Testis (tissue), 3 donors: ENCODE results near the gene COA6. TPM values are rescaled to one million over a fixed set of nuclear protein-coding genes. Genes with fewer than 3 reads are reported as not detected.

Source experiments
- DNase-seq: peaks from one replicate; pipeline ENCODE4 v3.0.0-alpha.2; 2019
- H3K27ac ChIP-seq, 2 donors: fragments of 200-600 bp; sonication (generic); one replicate each; pipeline ENCODE4 v1.5.1; 2019
- H3K27me3 ChIP-seq: fragments of 200-600 bp; sonication (generic); one replicate; pipeline ENCODE4 v1.5.1; 2019
- H3K36me3 ChIP-seq: fragments of 200-600 bp; sonication (generic); one replicate; pipeline ENCODE4 v1.5.1; 2017; ENCODE audit warnings: low read depth; ENCODE audit errors: missing control alignments
- H3K4me1 ChIP-seq: fragments of 200-600 bp; sonication (generic); one replicate; pipeline ENCODE4 v1.5.1; 2019
- H3K4me3 ChIP-seq, 2 donors: fragments of 200-600 bp; sonication (generic); one replicate each; pipeline ENCODE4 v1.5.1; 2017 to 2019
- H3K9me3 ChIP-seq: fragments of 200-600 bp; sonication (generic); one replicate; pipeline ENCODE4 v1.5.1; 2017
- POLR2A ChIP-seq: fragments of 450-650 bp; IDR thresholded peaks from one replicate; pipeline ENCODE4 v1.6.1; 2017; ENCODE audit warnings: antibody characterized with exemption, mild to moderate bottlenecking, moderate library complexity
- WGBS, 2 donors: methylation state at CpG; one replicate each; pipeline ENCODE4 v1.1.5; 2018; 5-methylcytosine and 5-hydroxymethylcytosine counted together
- intact Hi-C: fragments of 100-400 bp; cut with DNase I; formaldehyde crosslinking; loops from one replicate; pipeline ENCODE4 v1.15.1; 2023; ENCODE audit warnings: low total_unique reads
- polyA plus RNA-seq: library from polyadenylated mRNA; stranded (reverse); fragments of 350-450 nt; fragmentation: Illumina TruSeq; extraction: RNeasy Lipid Tissue Mini Kit (QIAGEN cat#74804); gene quantifications from one replicate; pipeline ENCODE4 v1.2.3, GENCODE V29; 2014; ENCODE audit warnings: low read depth, low replicate concordance; ENCODE audit not compliant: insufficient read depth
- total RNA-seq, 2 donors: library from RNA; depleted of rRNA; stranded (reverse); fragments of >200 nt; gene quantifications; one replicate each; pipeline ENCODE4 v1.2.3, GENCODE V29; 2016
- TF ChIP-seq, protein P1 (sequence below), 3 experiments: fragments of 450-650 bp in 2 of 3; fragments of 200-600 bp in 1 of 3; sonication (generic) in 1 of 3; IDR thresholded peaks; one replicate each; pipeline ENCODE4 v1.5.1; 2016 to 2019; ENCODE audit warnings: antibody characterized with exemption in 3 of 3, mild to moderate bottlenecking in 2 of 3, moderate library complexity in 1 of 3

Gene COA6
- total and polyA plus RNA-seq, 3 donors from 2014 or later, result 9.7 to 18.2 (median 11.1) TPM

DNA sequence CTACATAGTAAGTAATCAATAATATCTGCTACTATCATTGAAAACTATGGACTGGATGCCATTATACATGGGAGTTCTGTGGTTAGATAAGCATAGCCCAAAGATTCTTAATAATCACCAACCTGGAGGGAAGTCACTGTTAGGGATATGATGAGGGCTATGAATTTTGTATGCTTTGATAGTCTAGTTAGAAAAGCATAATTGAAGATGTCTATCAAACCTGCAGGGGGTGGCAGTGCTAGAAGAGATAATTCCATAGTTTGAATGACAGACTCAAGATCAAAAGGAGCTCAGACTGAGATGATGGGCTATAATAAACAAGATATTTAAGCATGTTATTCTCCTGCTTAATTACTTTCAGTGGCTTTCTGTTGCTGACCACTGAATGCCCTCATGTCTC is 15.4 kb upstream of the COA6 start:
- intact Hi-C loops, result no loop called here
- Histone ChIP-seq H3K36me3 (no peaks in the 10 kb centered on the region), H3K4me3 (no peak overlapping the region), H3K9me3 (no peaks in the 10 kb centered on the region), H3K4me1 (no peaks in the 10 kb centered on the region), H3K27me3 (no peaks in the 10 kb centered on the region), H3K27ac (no peak overlapping the region)
- no peak for DNase-seq
- TF ChIP-seq, protein P1, sequence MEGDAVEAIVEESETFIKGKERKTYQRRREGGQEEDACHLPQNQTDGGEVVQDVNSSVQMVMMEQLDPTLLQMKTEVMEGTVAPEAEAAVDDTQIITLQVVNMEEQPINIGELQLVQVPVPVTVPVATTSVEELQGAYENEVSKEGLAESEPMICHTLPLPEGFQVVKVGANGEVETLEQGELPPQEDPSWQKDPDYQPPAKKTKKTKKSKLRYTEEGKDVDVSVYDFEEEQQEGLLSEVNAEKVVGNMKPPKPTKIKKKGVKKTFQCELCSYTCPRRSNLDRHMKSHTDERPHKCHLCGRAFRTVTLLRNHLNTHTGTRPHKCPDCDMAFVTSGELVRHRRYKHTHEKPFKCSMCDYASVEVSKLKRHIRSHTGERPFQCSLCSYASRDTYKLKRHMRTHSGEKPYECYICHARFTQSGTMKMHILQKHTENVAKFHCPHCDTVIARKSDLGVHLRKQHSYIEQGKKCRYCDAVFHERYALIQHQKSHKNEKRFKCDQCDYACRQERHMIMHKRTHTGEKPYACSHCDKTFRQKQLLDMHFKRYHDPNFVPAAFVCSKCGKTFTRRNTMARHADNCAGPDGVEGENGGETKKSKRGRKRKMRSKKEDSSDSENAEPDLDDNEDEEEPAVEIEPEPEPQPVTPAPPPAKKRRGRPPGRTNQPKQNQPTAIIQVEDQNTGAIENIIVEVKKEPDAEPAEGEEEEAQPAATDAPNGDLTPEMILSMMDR (IDR thresholded peaks at IDR 0.05), result no peak
- no peak for TF ChIP-seq POLR2A

DNA sequence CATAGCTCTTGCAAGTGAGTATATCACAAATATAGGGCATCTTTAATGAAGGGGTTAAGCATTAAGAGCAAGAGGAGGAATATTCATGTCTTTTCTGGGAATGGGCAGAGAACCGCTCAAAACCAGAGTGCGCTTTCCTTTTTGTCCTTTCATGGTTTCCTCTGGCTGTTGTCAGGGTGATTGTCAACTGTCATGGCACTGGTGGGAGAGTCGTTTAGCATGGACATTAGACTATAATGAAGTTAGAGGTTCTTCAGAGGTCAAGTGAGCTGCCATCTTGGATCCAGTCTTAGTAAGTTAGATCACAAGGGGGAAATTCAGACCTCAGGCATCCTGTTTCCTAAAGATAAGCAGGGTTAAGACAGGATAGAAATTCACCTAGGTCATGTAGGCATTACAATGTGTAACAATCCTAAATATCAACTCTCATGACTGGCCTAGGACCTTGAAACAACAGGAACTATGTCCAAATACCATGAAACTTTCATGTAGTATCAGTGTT is 12.1 kb upstream of the COA6 start:
- no peaks in the 10 kb centered on the region for H3K4me1 ChIP-seq
- no peaks in the 10 kb centered on the region for H3K27me3 ChIP-seq
- no peak overlapping the region for H3K27ac ChIP-seq
- TF ChIP-seq, protein P1 (IDR thresholded peaks at IDR 0.05), result no peak
- TF ChIP-seq POLR2A, result no peak
- no peak overlapping the region for H3K4me3 ChIP-seq
- 86 to 92% methylated on average over 3 of the region's 3 CpGs for whole genome bisulfite sequencing, 2 donors
- H3K36me3 ChIP-seq, result no peaks in the 10 kb centered on the region
- H3K9me3 ChIP-seq, result no peaks in the 10 kb centered on the region
- no peak for DNase-seq
- intact Hi-C loops, result no loop called here

DNA sequence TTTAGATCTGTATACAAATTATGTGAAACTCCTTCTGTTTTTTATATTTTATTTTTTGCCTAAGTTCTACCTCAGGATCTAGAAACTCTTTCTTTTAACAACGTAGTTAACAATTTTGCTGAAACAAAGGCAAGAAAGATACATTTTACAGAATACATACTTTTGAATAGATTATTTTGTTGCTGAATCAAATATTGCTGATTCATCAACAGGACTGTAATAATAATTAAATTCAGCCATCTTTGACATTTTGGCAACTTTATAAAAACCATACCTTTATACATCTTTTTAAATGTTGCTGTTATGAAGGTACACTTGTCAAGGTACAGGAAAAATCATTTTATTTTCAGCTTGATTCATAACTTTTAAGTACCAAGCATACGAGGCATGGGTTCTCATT is 10.7 kb upstream of the COA6 start:
- no peaks in the 10 kb centered on the region for H3K4me1 ChIP-seq
- WGBS, 2 donors, result 51 to 72% methylated on average over 2 of the region's 2 CpGs
- no peak overlapping the region for H3K27ac ChIP-seq
- no peak for TF ChIP-seq POLR2A
- TF ChIP-seq, protein P1 (IDR thresholded peaks at IDR 0.05), result no peak
- no peaks in the 10 kb centered on the region for H3K9me3 ChIP-seq
- H3K4me3 ChIP-seq, result no peak overlapping the region
- intact Hi-C loops, result no loop called here
- DNase-seq, result no peak
- H3K36me3 ChIP-seq, result no peaks in the 10 kb centered on the region
- H3K27me3 ChIP-seq, result no peaks in the 10 kb centered on the region

DNA sequence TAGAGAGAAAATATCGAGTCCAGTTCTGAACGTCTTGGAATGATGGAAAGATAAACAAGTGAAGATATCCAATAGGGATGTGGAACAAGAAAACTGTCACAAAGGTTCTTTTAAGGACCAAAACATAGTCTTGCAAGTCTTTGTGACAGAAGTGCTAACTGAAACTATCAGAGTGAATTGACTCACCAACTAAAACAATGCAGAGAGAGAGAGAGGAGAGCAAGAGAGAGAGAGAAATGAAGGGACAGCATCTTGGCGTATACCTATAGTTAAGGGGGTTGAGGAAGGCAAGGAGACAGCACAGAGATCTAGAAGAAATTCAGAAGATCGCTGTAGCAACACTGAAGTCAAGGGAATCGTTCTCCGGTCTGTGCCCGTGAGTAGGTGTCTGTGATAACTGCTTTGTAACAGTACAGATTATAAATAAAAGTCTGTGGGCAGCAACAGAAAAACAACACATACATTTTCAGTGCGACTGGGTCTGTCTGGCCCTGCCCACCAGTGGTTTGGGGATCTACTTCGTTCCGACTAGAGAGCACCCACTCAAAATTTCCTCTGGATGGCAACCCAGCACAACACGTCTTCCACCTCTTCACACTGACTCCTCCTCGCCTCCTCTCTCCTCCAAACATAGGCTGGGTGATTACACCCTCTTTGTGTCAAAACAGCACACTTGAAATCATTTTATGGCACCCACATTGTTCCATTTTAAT is 4.8 kb upstream of the COA6 start:
- intact Hi-C loops, result no loop called here
- no peak overlapping the region for H3K27ac ChIP-seq
- H3K4me1 ChIP-seq, result no peaks in the 10 kb centered on the region
- H3K4me3 ChIP-seq, result no peak overlapping the region
- no peak for DNase-seq
- H3K9me3 ChIP-seq, result no peaks in the 10 kb centered on the region
- H3K27me3 ChIP-seq, result no peaks in the 10 kb centered on the region
- TF ChIP-seq, protein P1 (IDR thresholded peaks at IDR 0.05), result no peak
- no peak for TF ChIP-seq POLR2A
- H3K36me3 ChIP-seq, result no peaks in the 10 kb centered on the region
- WGBS, 2 donors, result 76 to 78% methylated on average over 12 of the region's 12 CpGs

DNA sequence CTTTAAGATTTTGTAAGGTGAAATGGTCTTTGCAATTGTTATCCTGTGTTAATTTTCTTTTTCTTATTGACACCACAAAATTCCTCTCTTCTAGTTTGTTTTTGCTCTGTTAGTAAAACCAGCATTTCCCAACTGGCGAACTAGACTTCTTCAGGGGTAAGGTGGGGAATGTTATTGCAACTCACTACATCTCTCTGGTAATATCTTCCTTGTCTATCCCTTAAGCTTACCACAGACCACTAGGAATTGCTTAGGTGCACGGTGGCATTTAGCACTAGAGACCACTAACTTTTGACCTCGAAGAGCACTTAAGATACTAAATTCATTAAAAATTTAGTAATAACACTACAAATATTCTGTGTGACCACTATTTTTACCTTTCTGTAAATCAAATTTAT is 4.2 kb upstream of the COA6 start:
- intact Hi-C loops, result no loop called here
- H3K27me3 ChIP-seq, result no peaks in the 10 kb centered on the region
- H3K9me3 ChIP-seq, result no peaks in the 10 kb centered on the region
- WGBS, 2 donors, result 76 to 80% methylated on average over 3 of the region's 3 CpGs
- TF ChIP-seq, protein P1 (IDR thresholded peaks at IDR 0.05), result no peak
- no peak for TF ChIP-seq POLR2A
- DNase-seq, result no peak
- no peak overlapping the region for H3K27ac ChIP-seq
- H3K4me3 ChIP-seq, result no peak overlapping the region
- no peaks in the 10 kb centered on the region for H3K36me3 ChIP-seq
- no peaks in the 10 kb centered on the region for H3K4me1 ChIP-seq
